Measurements from ENCODE around the gene CAVIN1. TPM values are rescaled to one million over a fixed set of nuclear protein-coding genes. Genes with fewer than 3 reads are reported as not detected.
A peak's percentile ranks its signal among the peaks of the same experiment; 100 is the strongest.
"Not testable (repeated sequence)": the region's sequence is repeated elsewhere in the genome, so short reads cannot be mapped to it uniquely, and the experiment has no call there.

The CAVIN1 gene
- polyA plus RNA-seq, 12 donors: 209 to 442 (median 249) TPM

DNA sequence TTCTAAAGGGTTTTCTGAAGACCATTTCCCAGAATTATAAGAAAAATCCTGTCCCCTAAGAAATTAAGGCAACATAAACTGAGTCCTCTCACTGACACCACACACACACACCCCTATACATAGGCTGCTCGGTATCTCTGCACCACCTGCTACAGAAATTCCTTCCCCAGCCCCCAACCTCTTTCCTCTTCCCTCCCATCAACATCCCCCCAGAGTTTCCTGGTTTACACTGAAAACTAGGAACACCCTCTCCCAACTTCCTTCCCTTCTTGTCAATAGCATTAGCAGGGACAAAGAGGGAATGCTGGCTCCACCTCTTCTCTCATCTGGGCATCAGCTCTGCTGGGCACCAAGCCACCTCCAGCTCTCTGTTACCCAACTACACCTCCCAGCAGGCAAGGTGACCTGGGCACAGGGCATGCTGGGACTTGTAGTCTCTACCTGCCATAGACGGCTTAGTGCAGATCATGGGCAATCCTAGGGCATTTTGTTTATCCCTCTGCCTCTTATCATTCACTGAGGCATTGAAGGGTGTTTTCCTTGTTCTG is 15.7 kb downstream of the CAVIN1 start:
- DNase-seq: no peak

DNA sequence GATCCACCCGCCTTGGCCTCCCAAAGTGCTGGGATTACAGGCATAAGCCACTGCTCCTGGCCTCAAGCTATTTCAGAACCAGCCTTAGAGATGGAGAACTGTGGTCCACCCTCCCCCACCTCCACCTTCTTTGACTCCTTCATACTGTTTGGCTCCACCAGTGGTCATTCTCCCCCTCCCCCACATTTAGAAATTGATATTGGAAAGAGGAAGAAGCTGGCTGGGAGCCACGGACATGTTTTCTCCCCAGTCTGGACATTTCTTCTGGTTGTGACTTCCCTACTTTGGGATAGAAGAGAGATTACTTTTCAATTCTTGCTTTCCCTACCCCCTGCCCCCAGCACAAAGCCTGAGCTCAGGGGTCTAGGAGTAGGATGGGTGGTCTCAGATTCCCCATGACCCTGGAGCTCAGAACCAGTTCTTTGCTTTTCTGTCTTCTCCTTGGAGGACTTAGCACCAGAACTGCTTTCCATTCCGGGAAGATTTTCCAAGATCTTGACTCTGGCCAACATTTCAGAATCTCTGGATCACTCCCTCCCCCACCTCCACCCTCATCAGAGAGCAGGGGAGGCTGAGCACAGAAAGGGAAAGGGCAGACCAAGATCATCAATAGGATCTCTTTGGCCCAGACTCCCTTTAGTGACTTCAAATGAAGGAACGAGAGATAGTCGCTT is 16.3 kb downstream of the CAVIN1 start:
- no peak for DNase-seq

DNA sequence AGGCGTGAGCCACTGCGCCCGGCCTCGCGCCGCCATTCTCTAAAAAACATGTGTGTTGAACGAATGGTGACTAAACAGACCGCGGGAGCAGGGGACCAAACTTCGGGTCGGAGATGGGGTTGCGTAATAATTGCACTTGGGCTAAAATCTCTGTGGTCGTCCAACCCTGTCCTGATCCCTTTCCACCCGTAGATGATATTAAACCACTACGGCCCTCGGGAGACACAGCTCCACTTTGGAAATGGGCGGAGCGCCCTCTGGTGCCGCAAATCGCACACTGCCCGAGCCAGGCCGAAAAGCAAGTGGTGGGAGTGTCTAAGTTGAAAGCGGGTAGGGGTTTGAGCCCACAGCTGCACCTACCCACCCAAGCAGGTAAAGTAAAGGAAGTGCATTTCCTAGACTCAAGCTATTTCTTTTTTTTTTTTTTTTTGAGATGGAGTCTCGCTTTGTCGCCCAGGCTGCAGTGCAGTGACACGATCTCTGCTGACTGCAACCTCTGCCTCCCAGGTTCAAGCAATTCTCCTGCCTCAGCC is 17.0 kb downstream of the CAVIN1 start:
- DNase-seq: no peak

DNA sequence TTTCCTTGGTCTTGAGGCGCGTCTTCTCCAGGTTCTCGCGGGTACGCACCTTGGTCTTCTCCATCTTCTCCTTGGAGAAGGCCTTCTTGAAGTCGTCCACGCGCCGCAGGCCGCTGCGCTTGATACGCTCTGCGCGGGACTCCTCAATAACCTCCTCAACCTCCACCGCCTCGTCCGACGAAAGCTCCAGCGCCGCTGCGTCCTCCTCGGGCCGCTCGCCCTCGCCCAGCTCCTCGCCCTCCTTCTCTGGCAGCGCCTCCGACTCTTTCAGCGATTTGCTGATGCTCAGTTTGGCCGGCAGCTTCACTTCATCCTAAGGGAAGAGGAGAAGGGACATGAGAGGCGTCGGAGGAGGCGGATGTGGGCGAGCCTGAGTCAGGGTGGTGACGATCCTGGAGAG is 18.0 kb downstream of the CAVIN1 start:
- DNase-seq: no peak

DNA sequence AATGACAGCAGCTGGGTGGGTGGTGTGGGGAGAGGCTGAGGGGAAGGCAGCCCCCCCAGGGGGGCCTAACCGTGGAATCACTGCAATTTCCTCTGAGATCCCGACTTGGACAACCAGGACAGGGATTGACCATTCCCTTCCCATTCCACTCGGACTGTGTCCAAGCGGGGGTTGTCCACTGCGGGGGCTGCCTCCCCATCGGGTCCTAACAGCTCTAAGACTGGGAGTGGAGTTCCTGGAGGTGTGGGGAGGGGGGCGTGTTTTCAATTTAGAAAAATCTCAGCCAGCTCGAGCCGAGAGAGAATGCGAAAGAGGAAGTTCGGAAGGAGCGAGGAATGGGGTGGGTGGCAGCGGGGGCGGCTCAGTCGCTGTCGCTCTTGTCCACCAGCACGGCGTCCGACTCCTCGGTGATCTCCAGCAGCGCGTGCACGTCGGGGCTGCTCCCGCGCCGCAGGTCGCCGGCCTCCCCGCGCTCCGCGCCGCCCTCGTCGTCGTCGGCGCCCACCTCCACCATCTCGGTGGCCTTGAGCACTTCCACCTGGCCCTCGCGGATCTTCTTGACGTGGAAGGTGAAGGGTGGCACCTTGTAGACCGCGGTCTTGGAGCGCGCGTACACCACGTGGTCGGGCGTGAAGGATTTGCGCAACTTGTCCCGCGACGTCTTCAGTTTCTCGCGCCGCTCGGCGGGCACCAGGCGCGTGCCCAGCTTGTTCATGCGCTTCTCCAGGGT is 18.6 kb downstream of the CAVIN1 start:
- no peak for DNase-seq

DNA sequence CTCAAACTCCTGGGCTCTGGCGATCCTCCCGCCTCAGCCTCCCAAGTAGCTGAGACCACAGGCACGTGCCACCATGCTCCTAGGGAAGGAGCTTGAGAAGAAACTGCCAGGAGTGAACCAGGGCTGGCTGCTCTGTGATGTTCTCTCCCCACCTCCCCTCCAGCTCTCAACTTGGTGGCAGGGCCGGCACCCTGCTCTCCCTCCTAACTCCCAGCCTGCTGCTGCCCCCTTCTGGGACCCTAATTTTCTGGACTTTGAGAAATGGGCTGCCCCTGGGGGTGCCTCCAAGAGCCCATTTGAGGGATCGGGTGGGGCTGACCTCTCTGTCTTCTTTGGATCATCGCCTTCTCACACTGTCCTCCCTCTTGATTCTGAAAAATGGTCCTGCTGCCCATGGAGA is 19.9 kb downstream of the CAVIN1 start:
- DNase-seq: no peak

DNA sequence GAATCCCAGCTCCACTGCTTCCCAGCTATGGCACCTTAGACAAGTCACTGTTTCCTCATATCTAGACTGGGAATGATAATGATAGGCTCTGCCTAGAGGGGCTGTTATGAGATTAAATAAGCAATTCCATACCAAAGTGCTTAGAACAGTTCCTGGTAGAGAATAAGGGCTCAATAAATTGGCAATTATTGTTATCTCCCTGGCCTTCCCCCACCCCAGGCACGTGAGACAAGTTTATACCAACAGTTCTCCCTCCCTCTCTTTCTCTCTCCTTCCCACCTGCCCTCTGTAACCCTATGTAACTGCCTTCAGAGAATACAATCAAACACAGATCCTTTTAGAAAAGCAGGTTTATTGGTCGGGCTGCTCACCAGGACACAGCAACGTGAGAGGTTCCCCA is 20.9 kb downstream of the CAVIN1 start:
- no peak for DNase-seq

DNA sequence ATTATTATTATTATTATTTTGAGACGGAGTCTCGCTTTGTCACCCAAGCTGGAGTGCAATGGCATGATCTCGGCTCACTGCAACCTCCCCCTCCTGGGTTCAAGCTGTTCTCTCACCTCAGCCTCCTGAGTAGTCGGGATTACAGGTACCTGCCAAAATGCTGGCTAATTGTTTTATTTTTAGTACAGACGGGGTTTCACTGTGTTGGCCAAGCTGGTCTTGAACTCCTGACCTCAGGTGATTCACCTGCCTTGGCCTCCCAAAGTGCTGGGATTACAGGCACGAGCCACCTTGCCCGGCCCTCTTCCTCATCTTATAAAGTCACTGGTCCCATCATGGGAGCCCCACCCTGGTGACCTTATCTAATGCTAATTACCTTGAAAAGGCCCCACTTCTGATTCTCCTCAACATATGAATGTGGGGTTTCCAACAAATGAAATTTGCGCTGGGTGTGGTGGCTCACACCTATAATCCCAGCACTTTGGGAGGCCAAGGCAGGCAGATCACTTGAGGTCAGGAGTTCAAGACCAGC is 22.1 kb downstream of the CAVIN1 start:
- not testable (repeated sequence) for DNase-seq

DNA sequence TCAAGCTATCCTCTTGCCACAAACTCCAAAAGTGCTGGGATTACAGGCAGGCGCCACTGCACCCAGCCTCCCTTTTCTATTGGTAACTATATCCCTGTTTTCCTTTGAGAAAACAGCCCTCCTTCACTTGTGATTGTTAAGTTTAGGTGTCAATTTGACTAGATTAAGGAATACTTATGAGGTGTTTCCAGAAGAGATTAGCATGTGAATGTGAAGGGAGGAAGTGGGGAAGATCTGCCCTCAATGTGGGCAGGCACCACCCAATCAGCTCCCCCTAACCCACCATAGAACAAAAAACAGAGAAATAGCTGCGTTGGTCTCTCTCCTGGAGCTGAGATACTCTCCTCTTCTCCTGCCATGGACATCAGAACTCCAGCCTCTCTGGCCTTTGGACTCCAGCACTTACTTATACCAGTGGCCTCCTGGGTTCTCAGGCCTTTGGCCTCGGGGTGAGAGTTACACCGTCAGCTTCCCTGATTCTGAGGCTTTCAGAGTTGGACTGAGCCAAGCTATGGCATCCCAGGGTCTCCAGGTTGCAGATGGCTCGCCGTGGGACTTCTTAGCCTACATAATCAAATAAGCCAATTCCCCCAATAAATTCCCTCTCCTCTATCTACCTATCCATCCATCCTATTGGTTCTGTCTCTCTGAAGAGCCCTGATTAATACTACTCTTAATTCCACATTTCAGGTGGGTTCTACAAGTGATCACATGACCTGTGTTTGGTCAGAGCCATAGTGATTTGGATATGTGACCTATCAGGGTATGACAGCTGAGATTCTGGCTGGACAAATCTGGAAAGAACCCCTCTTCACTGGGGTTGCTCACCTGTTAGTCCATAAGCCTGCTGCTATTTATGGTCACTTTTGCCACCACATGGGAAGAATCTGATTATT is 22.9 kb downstream of the CAVIN1 start:
- DNase-seq: no peak

DNA sequence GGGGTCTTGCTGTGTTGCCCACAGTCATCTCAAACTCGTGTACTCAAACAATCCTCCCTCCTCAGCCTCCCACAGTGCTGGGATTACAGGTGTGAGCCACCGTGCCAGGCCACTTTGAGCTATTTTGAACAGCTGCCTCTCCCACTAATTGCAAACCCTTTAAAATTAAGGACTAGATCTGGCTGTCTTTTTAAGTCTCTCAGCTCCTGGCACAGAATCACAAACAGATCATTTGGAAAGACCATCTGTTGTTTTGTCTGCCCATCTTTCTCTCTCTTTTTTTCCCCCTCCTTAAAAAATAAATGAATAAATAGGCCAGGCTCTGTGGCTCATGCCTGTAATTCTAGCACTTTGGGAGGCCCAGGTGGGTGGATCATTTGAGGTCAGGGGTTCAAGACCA is 23.9 kb downstream of the CAVIN1 start:
- no peak for DNase-seq

DNA sequence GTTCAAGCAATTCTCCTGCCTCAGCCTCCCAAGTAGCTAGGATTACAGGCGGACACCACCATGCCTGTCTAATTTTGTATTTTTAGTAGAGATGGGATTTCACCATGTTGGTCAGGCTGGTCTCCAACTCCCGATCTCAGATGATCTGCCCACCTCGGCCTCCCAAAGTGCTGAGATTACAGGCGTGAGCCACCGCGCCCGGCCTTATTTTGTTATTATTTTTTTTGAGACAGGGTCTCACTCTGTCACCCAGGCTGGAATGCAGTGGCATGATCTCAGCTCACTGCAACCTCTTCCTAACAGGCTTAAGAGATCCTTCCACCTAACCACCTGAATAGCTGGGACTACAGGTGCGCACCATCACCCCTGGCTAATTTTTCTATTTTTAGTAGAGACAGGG is 27.5 kb downstream of the CAVIN1 start:
- DNase-seq: not testable (repeated sequence)

DNA sequence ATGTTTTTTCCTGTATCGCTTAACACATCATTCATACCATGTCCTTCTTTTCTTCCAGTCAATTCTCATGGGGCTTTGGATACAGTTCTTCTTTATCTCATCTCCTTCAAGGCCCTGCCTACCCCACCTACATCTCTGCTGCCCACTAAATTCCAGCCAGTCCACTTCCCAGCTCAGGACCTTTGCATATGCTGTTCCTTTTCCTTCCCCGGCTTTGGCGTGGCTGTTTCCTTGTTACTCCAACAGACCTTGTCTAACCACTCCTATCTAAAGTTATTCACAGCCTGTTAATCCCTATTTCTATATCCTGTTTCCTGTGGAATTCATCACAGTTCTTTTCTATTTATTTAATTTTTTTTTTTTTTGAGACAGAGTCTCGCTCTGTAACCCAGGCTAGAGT is 28.2 kb downstream of the CAVIN1 start:
- DNase-seq: no peak

DNA sequence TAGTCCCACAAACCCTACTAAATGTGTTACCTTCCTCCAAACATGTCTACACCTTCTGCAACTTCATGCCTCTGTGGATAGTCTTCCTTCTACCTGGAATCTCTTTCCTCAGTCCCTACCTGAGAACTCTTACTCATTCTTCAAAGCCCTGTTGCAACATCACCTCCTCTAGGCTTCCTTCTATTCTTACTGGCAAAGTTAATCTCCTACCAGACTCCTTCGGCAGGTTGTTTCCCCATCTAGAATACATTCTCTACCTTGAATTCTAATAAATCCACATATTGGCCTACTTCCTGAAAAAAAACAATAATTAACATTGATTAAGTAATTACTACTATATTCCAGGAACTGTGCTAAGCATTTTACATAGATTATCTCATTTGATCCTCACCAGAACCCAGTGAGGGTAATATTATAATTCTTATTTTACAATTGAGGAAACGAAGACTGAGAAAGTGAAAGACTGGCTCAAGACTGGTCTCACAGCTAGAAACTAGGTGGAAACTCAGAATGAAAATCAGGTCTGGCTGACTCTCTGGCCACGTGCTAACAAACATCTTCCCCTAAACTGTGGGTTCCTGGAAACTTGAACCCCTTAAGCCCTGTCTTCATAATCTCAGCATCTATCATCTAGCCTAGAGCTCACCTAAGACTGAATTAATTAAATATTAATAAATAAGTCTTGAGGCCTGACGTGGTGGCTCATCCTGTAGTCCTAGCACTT is 30.2 kb downstream of the CAVIN1 start:
- no peak for DNase-seq

DNA sequence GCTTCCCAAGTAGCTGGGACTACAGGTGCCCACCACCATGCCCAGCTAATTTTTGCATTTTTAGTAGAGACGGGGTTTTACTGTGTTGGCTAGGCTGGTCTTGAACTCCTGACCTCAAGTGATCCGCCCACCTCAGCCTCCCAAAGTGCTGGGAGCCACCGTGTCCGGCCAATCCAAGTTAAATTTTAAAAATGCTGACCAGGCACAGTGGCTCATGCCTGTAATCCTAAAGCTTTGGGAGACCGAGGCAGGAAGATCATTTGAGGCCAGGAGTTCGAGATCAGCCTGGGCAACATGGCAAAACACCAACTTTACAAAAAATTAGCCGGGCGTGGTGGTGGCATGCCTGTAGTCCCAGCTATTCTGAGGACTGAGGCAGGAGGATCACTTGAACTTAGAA is 31.6 kb downstream of the CAVIN1 start:
- not testable (repeated sequence) for DNase-seq

DNA sequence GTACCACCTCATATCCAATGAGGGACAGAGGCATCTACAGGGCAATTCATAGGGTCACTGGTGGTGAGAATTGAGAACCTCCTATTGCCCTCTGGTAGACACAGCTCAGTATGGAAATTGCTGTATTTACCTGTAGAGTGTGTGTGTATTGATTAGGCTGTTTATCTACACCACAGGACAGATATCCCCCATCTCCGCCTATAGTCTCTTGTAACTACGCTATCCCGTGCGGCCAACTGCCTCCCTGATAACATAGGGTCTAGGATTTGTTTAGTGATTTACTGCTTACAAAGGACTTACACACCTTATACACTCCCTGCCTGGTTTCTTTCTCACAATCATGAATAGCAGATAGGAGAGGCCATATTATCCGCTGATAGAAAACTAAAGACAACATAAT is 33.2 kb downstream of the CAVIN1 start:
- DNase-seq: no peak

DNA sequence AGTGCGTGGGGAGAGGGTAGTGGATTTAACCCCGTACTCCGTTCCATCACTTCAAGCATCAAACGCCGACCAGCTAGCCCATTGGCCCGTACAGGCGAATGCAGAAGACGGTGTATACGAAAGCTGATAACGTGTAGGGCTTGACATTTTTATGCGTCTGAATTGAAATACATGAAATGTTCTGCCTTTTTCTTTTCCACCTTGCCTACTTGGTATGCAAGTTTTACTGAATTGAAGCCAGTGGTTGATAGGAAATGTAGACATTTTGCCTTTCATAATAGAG is 34.0 kb downstream of the CAVIN1 start:
- no peak for DNase-seq

DNA sequence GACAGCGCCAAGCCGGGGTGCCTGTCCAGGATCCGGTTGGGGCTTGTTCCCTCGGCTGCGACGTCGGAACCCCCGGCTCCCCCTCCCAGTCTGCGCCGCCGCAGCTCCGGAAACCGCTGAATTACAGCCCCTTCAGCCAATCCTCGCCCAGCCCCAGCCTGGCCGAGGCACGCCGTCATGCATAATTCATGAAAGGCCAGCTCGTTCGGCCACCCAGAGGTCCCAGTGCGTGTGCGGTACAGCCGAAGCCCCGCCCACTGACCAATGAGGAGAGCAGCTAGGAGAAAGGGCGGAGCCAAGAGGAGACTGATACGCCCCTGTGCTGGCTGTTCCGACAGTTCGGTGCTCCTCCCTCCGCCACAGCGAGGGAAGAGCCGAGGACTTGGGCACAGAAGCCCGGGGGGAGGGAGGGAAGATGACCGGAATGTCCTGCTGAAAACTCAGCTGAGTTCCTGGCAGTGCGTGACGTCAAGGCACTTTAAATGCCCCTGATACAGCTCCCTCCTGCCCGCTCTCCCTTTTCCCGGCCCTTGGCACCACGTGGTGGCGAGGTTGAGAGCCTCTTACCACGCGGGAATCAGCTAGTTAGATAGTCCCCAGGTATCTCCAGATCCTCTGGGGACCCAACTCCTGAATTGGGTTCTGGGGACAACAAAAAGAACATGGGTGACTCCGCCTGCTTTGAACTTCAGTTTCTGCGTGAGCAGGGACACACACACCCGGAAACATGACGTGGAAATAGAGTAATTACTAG is 34.5 kb downstream of the CAVIN1 start, which contains the start of gene STAT3:
Gene STAT3 (minus strand): TSS at position 62 of the 754 bp plus-strand sequence. CDS start 39,926 bp downstream, outside the sequence.
- DNase-seq: peak; percentile 100

DNA sequence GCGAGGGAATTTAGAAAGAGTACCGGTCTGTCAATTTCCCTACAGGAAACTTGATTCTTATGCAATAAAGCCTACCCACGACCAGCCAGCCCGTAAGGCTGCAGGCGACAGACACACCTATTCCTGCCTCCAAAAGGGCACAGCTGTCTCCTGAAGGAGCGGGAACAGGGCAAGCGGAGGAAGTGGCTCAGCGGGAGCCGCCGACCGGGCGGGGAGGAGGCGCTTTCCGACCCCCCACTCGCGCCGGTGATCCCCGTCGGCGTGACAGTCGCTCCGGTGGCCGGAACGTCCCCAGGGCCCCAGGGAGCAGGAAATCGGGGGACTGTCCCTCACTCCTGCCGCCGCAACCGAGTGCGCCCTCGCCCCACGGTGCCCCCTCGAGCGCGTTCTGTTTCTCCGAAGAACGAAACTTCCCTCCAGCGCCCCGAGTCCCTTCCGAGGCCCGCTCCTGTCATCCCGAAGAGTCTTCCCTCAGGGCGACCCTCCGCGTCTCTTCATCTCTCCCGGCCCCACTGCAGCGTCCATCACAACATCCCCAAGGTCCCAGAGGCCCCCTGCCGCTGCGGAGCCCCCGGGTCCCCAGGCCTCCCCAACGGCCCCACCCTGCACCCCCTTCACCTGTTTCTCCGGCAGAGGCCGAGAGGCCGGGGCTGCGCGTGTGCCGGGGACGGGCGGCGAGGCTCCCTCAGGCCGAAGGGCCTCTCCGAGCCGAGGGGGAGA is 35.2 kb downstream of the CAVIN1 start:
- DNase-seq: no peak

DNA sequence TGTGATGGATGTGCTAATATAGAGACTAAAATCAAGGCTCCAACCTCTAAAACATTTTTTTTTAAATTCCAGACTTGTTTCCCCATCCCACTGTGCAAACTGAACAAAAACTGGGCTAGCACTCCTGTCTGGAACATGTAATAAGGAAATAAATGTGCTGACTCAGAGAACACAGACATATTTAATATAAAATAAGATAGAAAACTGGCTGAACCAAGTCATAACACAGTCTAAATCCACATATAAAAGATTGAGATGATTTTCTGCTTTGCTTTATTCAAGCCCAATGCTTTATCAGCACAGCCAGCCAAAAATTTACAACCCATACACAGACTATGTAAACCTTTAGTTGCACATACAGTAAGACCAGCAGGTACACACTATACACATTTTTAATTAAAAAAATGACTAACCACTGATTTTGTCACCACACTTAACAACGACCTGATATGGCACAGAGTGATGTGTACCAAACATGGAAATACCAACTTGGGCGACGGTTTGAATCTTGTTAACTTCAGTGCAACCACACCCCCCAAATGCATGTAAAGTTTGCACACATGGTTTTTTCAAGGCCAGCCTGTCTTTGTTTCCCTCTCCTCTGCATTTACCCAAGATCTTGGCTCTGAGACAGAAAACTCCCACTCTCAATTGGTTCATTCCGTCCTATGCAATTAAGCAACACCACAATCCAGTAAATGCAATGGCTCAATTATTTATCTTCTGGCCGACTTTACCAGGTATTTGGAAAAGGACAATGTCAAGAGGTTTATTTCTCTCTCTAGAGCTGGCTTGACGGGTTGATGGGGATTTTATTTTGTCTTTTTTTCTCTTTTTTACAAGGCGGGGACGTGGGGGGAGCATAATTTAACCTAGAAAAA is 36.0 kb downstream of the CAVIN1 start:
- peak; percentile 44 for DNase-seq

Data from muscle of arm (tissue), 12 donors.